ENCODE data around the gene ZMYND19. TPM values are rescaled to one million over a fixed set of nuclear protein-coding genes. Genes with fewer than 3 reads are reported as not detected.
A peak's percentile ranks its signal among the peaks of the same experiment; 100 is the strongest.

The ZMYND19 gene
- total RNA-seq, 1 experiment from 2014 or later: 79.2 TPM

DNA sequence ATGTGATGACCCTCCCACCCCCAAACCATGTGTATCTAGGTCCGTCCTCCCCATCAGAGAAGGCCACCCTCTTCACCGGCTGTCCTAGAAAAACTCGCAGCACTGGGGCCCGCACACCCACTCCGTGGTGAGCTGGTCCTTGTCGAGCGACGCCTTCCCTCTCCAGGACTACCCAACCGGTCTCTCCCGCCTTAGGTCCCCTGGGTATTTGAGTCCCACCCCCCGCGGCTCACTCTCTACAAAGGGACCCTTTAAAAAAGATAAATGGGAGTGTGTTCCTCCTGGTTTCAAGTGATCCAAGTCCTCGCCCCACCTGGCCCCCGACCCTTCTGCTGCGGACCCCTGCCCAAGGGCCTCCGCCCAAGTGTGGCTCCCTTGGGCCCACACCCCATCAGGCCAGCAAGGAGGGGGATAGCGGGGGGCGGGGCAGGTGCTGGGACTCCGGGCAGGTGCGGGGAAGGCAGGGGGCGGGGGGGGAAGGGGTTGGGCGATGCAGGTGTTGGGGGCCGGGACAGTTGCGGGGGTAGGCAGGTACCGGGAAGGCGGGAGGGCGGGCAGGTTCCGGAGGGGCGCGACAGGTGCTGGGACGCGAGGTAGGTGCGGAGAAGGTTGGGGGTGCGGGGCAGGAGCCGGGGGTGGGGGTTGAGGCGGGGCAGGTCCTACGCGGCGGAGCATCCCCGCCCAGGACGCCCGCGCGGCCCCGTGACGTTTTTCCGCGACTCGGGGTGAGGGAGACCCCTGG lies 14.2 kb upstream of the ZMYND19 start:
- H3K27ac Mint-ChIP-seq: peak overlapping the region in 1 of 3 experiments; percentile 91; a peak in 1 of 7 replicates
- Histone ChIP-seq H3T11ph (ENCODE audit: low read length) (no peak overlapping the region), H2AFZ (ENCODE audit: low read length) (no peak overlapping the region), H3K27ac (ENCODE audit: insufficient read length, low read depth, low read length) (no peak overlapping the region), H4K20me1 (ENCODE audit: control insufficient read depth, insufficient read depth, insufficient read length) (no peaks in the 10 kb centered on the region), H3K4me1 (ENCODE audit: insufficient read depth, low read length) (no peaks in the 10 kb centered on the region; the same call in 1 of the 2 replicates), H2BK20ac (ENCODE audit: low read depth, low read length, poor library complexity, severe bottlenecking) (no peak overlapping the region), H2BK120ac (ENCODE audit: low read depth, low read length, poor library complexity, severe bottlenecking) (no peak overlapping the region), H3K56ac (ENCODE audit: insufficient read length, low read depth, low read length) (no peak overlapping the region), H3K4me2 (ENCODE audit: insufficient read depth, insufficient read length, low read length) (peak overlapping the region; percentile 33), H3K79me2 (ENCODE audit: insufficient read depth, low read length) (no peaks in the 10 kb centered on the region), H4K91ac (ENCODE audit: insufficient read length, low read depth, low read length) (no peak overlapping the region), H2AK5ac (ENCODE audit: insufficient read length, low read length) (no peak overlapping the region), H3K23me2 (ENCODE audit: insufficient read length, low read depth, low read length, poor library complexity, severe bottlenecking) (peaks cover 7% of the 10 kb centered on the region), H3K79me1 (ENCODE audit: insufficient read depth, low read depth, low read length, poor library complexity, severe bottlenecking) (no peaks in the 10 kb centered on the region), H3K9me3 (ENCODE audit: control insufficient read depth, low read depth, low read length) (no peaks in the 10 kb centered on the region), H2BK5ac (ENCODE audit: insufficient read length, low read length) (no peak overlapping the region), H4K5ac (ENCODE audit: insufficient read length, low read depth, low read length) (no peak overlapping the region), H4K8ac (replicated peaks; ENCODE audit: insufficient read length, low read depth, low read length) (no peak overlapping the region), H3K27me3 (ENCODE audit: insufficient read depth, low read length) (no peaks in the 10 kb centered on the region; the same call in 1 of the 2 replicates), H3K18ac (ENCODE audit: insufficient read length, low read depth, low read length) (no peak overlapping the region), H2BK15ac (ENCODE audit: low read depth, low read length) (no peak overlapping the region), H3K23ac (ENCODE audit: insufficient read length, low read depth, low read length) (no peak overlapping the region), H3K14ac (ENCODE audit: insufficient read depth, low read length) (no peak overlapping the region; the same call in 1 of the 2 replicates), H3K4ac (ENCODE audit: low read depth, low read length) (no peak overlapping the region), H2BK12ac (ENCODE audit: insufficient read length, low read depth, low read length) (no peak overlapping the region), H3K9ac (ENCODE audit: extremely low read depth, insufficient read length, low read length) (no peak overlapping the region)
- peaks cover 20 to 29% of the 10 kb centered on the region in 2 experiments for H3K4me1 Mint-ChIP-seq
- no peak for DNase-seq
- H3K36me3 Mint-ChIP-seq (ENCODE audit: insufficient read depth in 1 of 3, low read depth in 3 of 3): no peaks in the 10 kb centered on the region; a peak in 1 of 7 replicates
- peaks cover 26% of the 10 kb centered on the region for H3K27me3 Mint-ChIP-seq (ENCODE audit: low read depth)
- no peaks in the 10 kb centered on the region for H3K9me3 Mint-ChIP-seq
- no CpG with 5 or more reads among the region's 49 CpGs for WGBS (ENCODE audit: extremely low coverage, insufficient read length, low lambda C conversion rate)
- TF ChIP-seq, protein P1, sequence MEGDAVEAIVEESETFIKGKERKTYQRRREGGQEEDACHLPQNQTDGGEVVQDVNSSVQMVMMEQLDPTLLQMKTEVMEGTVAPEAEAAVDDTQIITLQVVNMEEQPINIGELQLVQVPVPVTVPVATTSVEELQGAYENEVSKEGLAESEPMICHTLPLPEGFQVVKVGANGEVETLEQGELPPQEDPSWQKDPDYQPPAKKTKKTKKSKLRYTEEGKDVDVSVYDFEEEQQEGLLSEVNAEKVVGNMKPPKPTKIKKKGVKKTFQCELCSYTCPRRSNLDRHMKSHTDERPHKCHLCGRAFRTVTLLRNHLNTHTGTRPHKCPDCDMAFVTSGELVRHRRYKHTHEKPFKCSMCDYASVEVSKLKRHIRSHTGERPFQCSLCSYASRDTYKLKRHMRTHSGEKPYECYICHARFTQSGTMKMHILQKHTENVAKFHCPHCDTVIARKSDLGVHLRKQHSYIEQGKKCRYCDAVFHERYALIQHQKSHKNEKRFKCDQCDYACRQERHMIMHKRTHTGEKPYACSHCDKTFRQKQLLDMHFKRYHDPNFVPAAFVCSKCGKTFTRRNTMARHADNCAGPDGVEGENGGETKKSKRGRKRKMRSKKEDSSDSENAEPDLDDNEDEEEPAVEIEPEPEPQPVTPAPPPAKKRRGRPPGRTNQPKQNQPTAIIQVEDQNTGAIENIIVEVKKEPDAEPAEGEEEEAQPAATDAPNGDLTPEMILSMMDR (conservative IDR thresholded peaks at IDR 0.05): no peak
- H3K4me3 Mint-ChIP-seq: peak overlapping the region; percentile 54 to 73

Measured in H9 (cell line).